GM12878 (cell line): ENCODE measurements around the gene UQCC5. TPM values are rescaled to one million over a fixed set of nuclear protein-coding genes. Genes with fewer than 3 reads are reported as not detected.

Experiments used
- ATAC-seq: fragments of 200-7000 bp; cut with Tn5 transposase; 3 replicates; pipeline ENCODE4 v1.9.1; 2020; ENCODE audit warnings: mild to moderate bottlenecking, moderate library complexity
- BruUV-seq: library from RNA; stranded (reverse); fragments of 400-500 nt; replicated peaks from 2 replicates; lab custom pipeline; 2021; lab: Mats Ljungman, UMichigan
- CTCF ChIA-PET: fragments of 300-600 bp; sonication (Branson Sonifier 250); formaldehyde crosslinking; extraction: SDS; loops from one replicate; lab custom pipeline; 2021; ENCODE audit warnings: inconsistent platforms; lab: Yijun Ruan, JAX
- POLR2A ChIA-PET: fragments of 350-600 bp; formaldehyde crosslinking; extraction: SDS; loops from one replicate; lab custom pipeline; 2021; ENCODE audit warnings: inconsistent platforms; lab: Charles Lee
- RAD21 ChIA-PET: fragments of 300-600 bp; sonication (Branson Sonifier 250); formaldehyde crosslinking; loops from one replicate; lab custom pipeline; 2023; ENCODE audit warnings: antibody characterized with exemption; ENCODE audit not compliant: unreplicated experiment; lab: Charles Lee
- SMC1A ChIA-PET: fragments of 300-600 bp; sonication (Branson Sonifier 250); formaldehyde crosslinking; loops from one replicate; lab custom pipeline; 2023; ENCODE audit not compliant: unreplicated experiment, uncharacterized antibody; lab: Charles Lee
- DNase-seq: peaks from one replicate; pipeline ENCODE4 v3.0.0-alpha.2; 2011; ENCODE audit warnings: low read depth, low spot score
- FAIRE-seq: peaks from 3 replicates; lab custom pipeline; 2011; peaks lifted over from hg19 to GRCh38; lab: Jason Lieb, UNC
- H2AFZ ChIP-seq: 2 replicates; pipeline ENCODE4 v1.6.0; 2011; ENCODE audit warnings: low read depth, low read length, control low read depth; ENCODE audit not compliant: control insufficient read depth
- H3K27ac ChIP-seq: 2 replicates; pipeline ENCODE4 v1.5.1; 2011; ENCODE audit warnings: control low read depth; ENCODE audit not compliant: control insufficient read depth, insufficient read depth
- H3K27me3 ChIP-seq, 2 experiments: replicated peaks in 1 of 2; 2 replicates each; pipeline versions ENCODE4 v1.6.0 to v1.6.1; 2011; ENCODE audit warnings: low read length in 1 of 2; ENCODE audit not compliant: control insufficient read depth in 2 of 2, insufficient read depth in 2 of 2
- H3K36me3 ChIP-seq, 2 experiments: 2 replicates each; pipeline ENCODE4 v1.5.1; 2011; ENCODE audit warnings: low read length in 1 of 2; ENCODE audit not compliant: control insufficient read depth in 2 of 2, insufficient read depth in 2 of 2
- H3K4me1 ChIP-seq: 2 replicates; pipeline ENCODE4 v1.6.1; 2011; ENCODE audit warnings: mild to moderate bottlenecking, low read length, moderate library complexity, mixed read lengths; ENCODE audit not compliant: control insufficient read depth, insufficient read depth
- H3K4me2 ChIP-seq: 2 replicates; pipeline ENCODE4 v1.6.0; 2011; ENCODE audit warnings: control low read depth; ENCODE audit not compliant: control insufficient read depth, insufficient read depth
- H3K4me3 ChIP-seq: fragments of 200-600 bp; sonication (generic); 2 replicates; pipeline ENCODE4 v1.5.1; 2016
- H3K79me2 ChIP-seq: 2 replicates; pipeline ENCODE4 v1.6.0; 2011; ENCODE audit warnings: low read length; ENCODE audit not compliant: control insufficient read depth, insufficient read depth
- H3K9ac ChIP-seq: 2 replicates; pipeline ENCODE4 v1.8.0; 2011; ENCODE audit warnings: low read length, control low read depth, mixed read lengths; ENCODE audit not compliant: control insufficient read depth, insufficient read depth
- H3K9me3 ChIP-seq: replicated peaks from 3 replicates; pipeline ENCODE4 v1.5.1; 2011; ENCODE audit warnings: mild to moderate bottlenecking, low read length; ENCODE audit not compliant: control insufficient read depth, insufficient read depth
- H4K20me1 ChIP-seq: 2 replicates; pipeline ENCODE4 v1.6.0; 2011; ENCODE audit not compliant: control insufficient read depth, insufficient read depth
- BACH1 ChIP-seq: fragments of 450-650 bp; IDR thresholded peaks from 2 replicates; pipeline ENCODE4 v1.6.1; 2017; ENCODE audit warnings: mild to moderate bottlenecking, borderline replicate concordance
- BCLAF1 ChIP-seq: fragments of 450-650 bp; IDR thresholded peaks from 2 replicates; pipeline ENCODE4 v1.6.1; 2017; ENCODE audit warnings: antibody characterized with exemption, mild to moderate bottlenecking, moderate library complexity
- BHLHE40 ChIP-seq, 2 experiments: fragments of 450-650 bp in 1 of 2; IDR thresholded peaks; 2 replicates each; pipeline ENCODE4 v1.6.1; 2011 to 2017; ENCODE audit warnings: low read depth in 2 of 2, borderline replicate concordance in 1 of 2, improper control_type of control experiment in 1 of 2, low read length in 1 of 2, mild to moderate bottlenecking in 1 of 2
- CREM ChIP-seq: IDR thresholded peaks from 2 replicates; pipeline ENCODE4 v1.6.1; 2014; ENCODE audit warnings: antibody characterized with exemption, low read depth
- DPF2 ChIP-seq: fragments of 450-650 bp; IDR thresholded peaks from 2 replicates; pipeline ENCODE4 v1.6.1; 2017; ENCODE audit warnings: mild to moderate bottlenecking
- E2F4 ChIP-seq: IDR thresholded peaks from 2 replicates; pipeline ENCODE4 v1.6.1; 2012; ENCODE audit warnings: low read depth, low read length, improper control_type of control experiment
- KDM1A ChIP-seq: fragments of 200-600 bp; sonication (generic); IDR thresholded peaks from 2 replicates; pipeline ENCODE4 v1.6.1; 2016; ENCODE audit warnings: borderline replicate concordance
- MTA2 ChIP-seq: fragments of 450-650 bp; IDR thresholded peaks from 2 replicates; pipeline ENCODE4 v1.6.1; 2016; ENCODE audit warnings: low read depth, mild to moderate bottlenecking, moderate library complexity
- SP1 ChIP-seq: IDR thresholded peaks from one replicate; pipeline ENCODE4 v1.6.1; 2011; ENCODE audit warnings: low read depth, low read length
- SPI1 ChIP-seq: IDR thresholded peaks from 2 replicates; pipeline ENCODE4 v1.6.1; 2011; ENCODE audit warnings: low read depth, mild to moderate bottlenecking, low read length, moderate library complexity, borderline replicate concordance; ENCODE audit not compliant: insufficient read depth
- TARDBP ChIP-seq: IDR thresholded peaks from 2 replicates; pipeline ENCODE4 v1.6.1; 2016; ENCODE audit warnings: borderline replicate concordance
- ZNF217 ChIP-seq: fragments of 450-650 bp; IDR thresholded peaks from 2 replicates; pipeline ENCODE4 v1.6.1; 2017; ENCODE audit warnings: antibody characterized with exemption, mild to moderate bottlenecking
- WGBS: methylation state at CpG from one replicate; pipeline ENCODE4 v1.1.6; 2016; ENCODE audit warnings: low lambda C conversion rate; ENCODE audit not compliant: insufficient replicate concordance, insufficient coverage; ENCODE audit errors: missing lambda C conversion rate; 5-methylcytosine and 5-hydroxymethylcytosine counted together
- in situ Hi-C: fragments of 300-500 bp; cut with MboI; formaldehyde crosslinking; loops from 9 replicates; pipeline ENCODE4 v1.14.3; 2018; ENCODE audit warnings: mixed read lengths
- intact Hi-C: fragments of 100-400 bp; cut with micrococcal nuclease; formaldehyde crosslinking; loops from one replicate; pipeline ENCODE4 v1.14.2; 2022; ENCODE audit not compliant: unreplicated experiment
- polyA plus RNA-seq, 11 experiments: library from polyadenylated mRNA; depleted of rRNA in 4 of 11; unstranded in 6 of 11; stranded (reverse) in 5 of 11; fragments of >200 nt; fragmentation: Nextera tagmentation in 4 of 11; fragmentation: Illumina TruSeq in 1 of 11; extraction: Ambion mirVana in 4 of 11; extraction: Trizol in 1 of 11; gene quantifications; 1 replicate in 1 of 11; 2 replicates in 10 of 11; pipeline versions ENCODE4 v1.2.1 to v1.2.3, GENCODE V29; 2011 to 2016; ENCODE audit warnings: inconsistent platforms in 2 of 11, missing spikeins in 2 of 11, low read depth in 1 of 11
- total RNA-seq, 4 experiments: library from RNA; depleted of rRNA in 3 of 4; stranded (reverse); fragments of >200 nt in 3 of 4; fragmentation: Illumina TruSeq in 1 of 4; extraction: Trizol in 1 of 4; gene quantifications; 2 replicates each; pipeline versions ENCODE4 v1.2.1 to v1.2.3, GENCODE V29; 2013 to 2021
- TF ChIP-seq, protein P1 (sequence below): fragments of 450-650 bp; IDR thresholded peaks from 2 replicates; pipeline ENCODE4 v1.6.1; 2016; ENCODE audit warnings: mild to moderate bottlenecking

Gene UQCC5
- total and polyA plus RNA-seq, 10 of the 15 experiments (the other 5 are each of a cell fraction or from before 2014, with no cell fraction given) = 15.1 to 84.8 (median 28.0) TPM

GRCh38 chr3:52511509-52511908 lies 24.9 kb upstream of the UQCC5 start (continued):
- TF ChIP-seq BCLAF1 = no peak
- TF ChIP-seq BACH1 = no peak
- no peak for TF ChIP-seq SPI1
- TF ChIP-seq CREM = no peak
- TF ChIP-seq TARDBP = no peak
- TF ChIP-seq DPF2 = no peak
- no peak for TF ChIP-seq KDM1A
- no peak for TF ChIP-seq MTA2
- no peak for TF ChIP-seq SP1

DNA sequence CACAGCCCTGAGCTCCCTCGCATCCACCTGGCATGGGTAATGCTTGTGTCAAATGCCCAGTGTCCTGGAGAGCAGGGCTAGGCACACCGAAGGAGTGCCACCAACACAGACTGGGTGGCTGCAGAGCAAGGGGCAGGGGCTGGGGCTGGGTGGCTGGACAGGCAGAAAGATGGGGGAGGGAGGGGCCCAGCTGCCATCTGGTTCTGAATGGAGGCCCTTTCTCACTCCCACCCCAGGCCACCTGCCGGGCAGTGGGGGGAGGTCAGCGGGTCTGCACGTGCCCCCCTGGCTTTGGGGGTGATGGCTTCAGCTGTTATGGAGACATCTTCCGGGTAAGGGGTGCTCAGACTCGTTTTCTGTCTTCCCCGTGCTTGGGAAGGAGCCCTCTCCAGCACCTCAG lies 24.3 kb upstream of the UQCC5 start:
- Histone ChIP-seq H3K27me3 (no peaks in the 10 kb centered on the region; a peak in 2 of 4 replicates), H3K36me3 (no peaks in the 10 kb centered on the region), H3K4me2 (no peak overlapping the region), H3K4me3 (no peak overlapping the region), H3K9ac (no peak overlapping the region), H3K9me3 (no peaks in the 10 kb centered on the region), H3K79me2 (no peaks in the 10 kb centered on the region), H2AFZ (no peak overlapping the region), H4K20me1 (no peaks in the 10 kb centered on the region), H3K27ac (no peak overlapping the region), H3K4me1 (no peaks in the 10 kb centered on the region)
- WGBS = 12% methylated on average over 8 of the region's 8 CpGs
- DNase-seq (no peak), FAIRE-seq (no peak), ATAC-seq (no peak)
- TF ChIP-seq ZNF217 (no peak), BHLHE40 (IDR thresholded peaks at IDR 0.05; ENCODE audit: borderline replicate concordance in 1 of 2, low read depth in 2 of 2, low read length in 1 of 2) (0 out of 4 replicates have a peak, but pooled peaks of 1 of the 2 experiments have one; percentile 12), E2F4 (no peak)
- TF ChIP-seq, protein P1, sequence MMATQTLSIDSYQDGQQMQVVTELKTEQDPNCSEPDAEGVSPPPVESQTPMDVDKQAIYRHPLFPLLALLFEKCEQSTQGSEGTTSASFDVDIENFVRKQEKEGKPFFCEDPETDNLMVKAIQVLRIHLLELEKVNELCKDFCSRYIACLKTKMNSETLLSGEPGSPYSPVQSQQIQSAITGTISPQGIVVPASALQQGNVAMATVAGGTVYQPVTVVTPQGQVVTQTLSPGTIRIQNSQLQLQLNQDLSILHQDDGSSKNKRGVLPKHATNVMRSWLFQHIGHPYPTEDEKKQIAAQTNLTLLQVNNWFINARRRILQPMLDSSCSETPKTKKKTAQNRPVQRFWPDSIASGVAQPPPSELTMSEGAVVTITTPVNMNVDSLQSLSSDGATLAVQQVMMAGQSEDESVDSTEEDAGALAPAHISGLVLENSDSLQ = no peak
- no TSS peak for BruUV-seq
- RAD21 ChIA-PET = no interaction called here
- intact Hi-C loops (no loop called here), in situ Hi-C loops (no loop called here)
- SMC1A ChIA-PET = interaction anchor here (1.6 kb wide), 1 partner anchor 35 kb away, joined by 3 read pairs; no protein-coding TSS in a partner anchor
- POLR2A ChIA-PET = interaction anchor here (0.5 kb wide), 1 partner anchor 265 kb away, joined by 3 read pairs; no protein-coding TSS in a partner anchor
- CTCF ChIA-PET = no interaction called here
